Spleen (tissue), 7 donors: ENCODE results near the gene FHL1.

Experiments
- CTCF ChIP-seq, 11 experiments: fragments of 200-600 bp in 7 of 11; fragments of 450-650 bp in 4 of 11; sonication (generic) in 4 of 11; IDR thresholded peaks in 8 of 11; conservative IDR thresholded peaks in 3 of 11; 1 replicate in 7 of 11; 2 replicates in 4 of 11; pipeline versions ENCODE4 v1.4.0 to v1.8.0; 2016 to 2021; ENCODE audit warnings: antibody characterized with exemption in 11 of 11, inconsistent platforms in 4 of 11, mild to moderate bottlenecking in 1 of 11
- POLR2A ChIP-seq, 3 donors: fragments of 450-650 bp; IDR thresholded peaks; one replicate each; pipeline ENCODE4 v1.5.1; 2017; ENCODE audit warnings: antibody characterized with exemption in 3 of 3, mild to moderate bottlenecking in 1 of 3
- POLR2AphosphoS5 ChIP-seq, 3 donors: sonication (generic); formaldehyde crosslinking; IDR thresholded peaks; one replicate each; pipeline ENCODE4 v1.5.1; 2017; ENCODE audit warnings: antibody characterized with exemption in 3 of 3
- donor health status: DM: no; HTN: no; CAD: no; lungs with moderate emphysema.
- donor health status: DM: no; HTN: no; CAD: no.
- donor health status: DM: no; HTN: no; CAD: no.

- no peak for TF ChIP-seq CTCF (IDR thresholded peaks at IDR 0.05 in 8 of 11, conservative IDR thresholded peaks at IDR 0.05 in 3 of 11)
- no peak for TF ChIP-seq POLR2AphosphoS5 (IDR thresholded peaks at IDR 0.05)
- no peak for TF ChIP-seq POLR2A (IDR thresholded peaks at IDR 0.05)
Measured at GRCh38 chrX:136207546-136207945, 60.2 kb downstream of the FHL1 start.
